CD4-positive, alpha-beta T cell treated with Interleukin-12 subunit alpha and Interleukin-12 subunit beta, for 1 hour (primary cell): ENCODE results near the gene CALHM6.

Source experiments
- DNase-seq: peaks from one replicate; pipeline ENCODE4 v3.0.0-alpha.2; 2020

The CALHM6 gene

GRCh38 chr6:116446399-116446798, 14.8 kb upstream of the CALHM6 start:
- no peak for DNase-seq

- no peak for DNase-seq
Observed at GRCh38 chr6:116447052-116447451, 14.1 kb upstream of the CALHM6 start.

- DNase-seq = no peak
Observed at GRCh38 chr6:116447496-116448011, 13.6 kb upstream of the CALHM6 start.

GRCh38 chr6:116449565-116449964, 11.6 kb upstream of the CALHM6 start:
- DNase-seq = no peak

GRCh38 chr6:116450185-116450710, 10.9 kb upstream of the CALHM6 start:
- DNase-seq = no peak

- DNase-seq = no peak
Observed at GRCh38 chr6:116450769-116451740, 10.1 kb upstream of the CALHM6 start.

GRCh38 chr6:116451916-116452315, 9.3 kb upstream of the CALHM6 start:
- DNase-seq = no peak

- no peak for DNase-seq
Observed at GRCh38 chr6:116452531-116452930, 8.6 kb upstream of the CALHM6 start.

GRCh38 chr6:116456106-116456505, 5.1 kb upstream of the CALHM6 start:
- DNase-seq = no peak

GRCh38 chr6:116456927-116457326, 4.2 kb upstream of the CALHM6 start:
- DNase-seq = no peak

- no peak for DNase-seq
Observed at GRCh38 chr6:116458264-116458663, 2.9 kb upstream of the CALHM6 start.

- no peak for DNase-seq
Observed at GRCh38 chr6:116459927-116460326, 1.2 kb upstream of the CALHM6 start.

- DNase-seq = peak; percentile 43
Observed at GRCh38 chr6:116461932-116462885, 1.0 kb downstream of the CALHM6 start.

- no peak for DNase-seq
Observed at GRCh38 chr6:116463301-116463700, 2.1 kb downstream of the CALHM6 start.

- DNase-seq = no peak
Observed at GRCh38 chr6:116465246-116465645, 4.1 kb downstream of the CALHM6 start.

- DNase-seq = no peak
Observed at GRCh38 chr6:116467096-116467495, 5.9 kb downstream of the CALHM6 start.

- no peak for DNase-seq
Observed at GRCh38 chr6:116467514-116467913, 6.3 kb downstream of the CALHM6 start.

GRCh38 chr6:116468293-116468692, 7.1 kb downstream of the CALHM6 start:
- DNase-seq = no peak

- DNase-seq = no peak
Observed at GRCh38 chr6:116471531-116471930, 10.4 kb downstream of the CALHM6 start.

GRCh38 chr6:116472706-116473105, 11.5 kb downstream of the CALHM6 start:
- DNase-seq = no peak

- DNase-seq = no peak
Observed at GRCh38 chr6:116475141-116475540, 14.0 kb downstream of the CALHM6 start.

GRCh38 chr6:116476002-116476678, 15.0 kb downstream of the CALHM6 start:
- DNase-seq = no peak
